ENCODE results near the gene BLVRA.

DNA sequence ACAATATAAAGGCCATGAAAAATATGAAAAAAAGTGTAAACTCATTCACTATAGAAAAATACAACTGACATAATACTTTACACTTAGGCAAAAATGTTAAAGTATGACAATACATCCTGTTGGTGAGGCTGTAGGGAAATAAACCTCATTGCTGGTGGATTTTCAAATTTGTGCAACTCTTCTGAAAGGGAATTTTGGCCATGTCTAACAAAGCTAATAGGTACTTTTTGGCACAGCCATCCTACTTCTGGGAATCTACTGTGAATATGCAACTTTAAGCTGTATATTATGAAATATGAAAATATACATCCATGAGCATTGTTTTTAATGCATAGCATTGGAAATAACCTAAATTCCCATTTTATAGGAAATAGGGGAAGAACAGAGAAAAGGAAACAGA is 15.8 kb upstream of the BLVRA start:
- TF ChIP-seq POLR2A (IDR thresholded peaks at IDR 0.05): no peak
- TF ChIP-seq, protein P1, sequence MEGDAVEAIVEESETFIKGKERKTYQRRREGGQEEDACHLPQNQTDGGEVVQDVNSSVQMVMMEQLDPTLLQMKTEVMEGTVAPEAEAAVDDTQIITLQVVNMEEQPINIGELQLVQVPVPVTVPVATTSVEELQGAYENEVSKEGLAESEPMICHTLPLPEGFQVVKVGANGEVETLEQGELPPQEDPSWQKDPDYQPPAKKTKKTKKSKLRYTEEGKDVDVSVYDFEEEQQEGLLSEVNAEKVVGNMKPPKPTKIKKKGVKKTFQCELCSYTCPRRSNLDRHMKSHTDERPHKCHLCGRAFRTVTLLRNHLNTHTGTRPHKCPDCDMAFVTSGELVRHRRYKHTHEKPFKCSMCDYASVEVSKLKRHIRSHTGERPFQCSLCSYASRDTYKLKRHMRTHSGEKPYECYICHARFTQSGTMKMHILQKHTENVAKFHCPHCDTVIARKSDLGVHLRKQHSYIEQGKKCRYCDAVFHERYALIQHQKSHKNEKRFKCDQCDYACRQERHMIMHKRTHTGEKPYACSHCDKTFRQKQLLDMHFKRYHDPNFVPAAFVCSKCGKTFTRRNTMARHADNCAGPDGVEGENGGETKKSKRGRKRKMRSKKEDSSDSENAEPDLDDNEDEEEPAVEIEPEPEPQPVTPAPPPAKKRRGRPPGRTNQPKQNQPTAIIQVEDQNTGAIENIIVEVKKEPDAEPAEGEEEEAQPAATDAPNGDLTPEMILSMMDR (IDR thresholded peaks at IDR 0.05): no peak

Measured in uterus (tissue), 2 donors.